H9 (cell line): Measurements from ENCODE around the gene DNAL1. TPM values are rescaled to one million over a fixed set of nuclear protein-coding genes. Genes with fewer than 3 reads are reported as not detected.

Experiments
- DNase-seq: peaks from one replicate; pipeline ENCODE4 v3.0.0-alpha.2; 2017
- H2AFZ ChIP-seq: one replicate; pipeline ENCODE4 v1.6.1; 2013; ENCODE audit warnings: mild to moderate bottlenecking, low read length, control low read depth, moderate library complexity
- H2AK5ac ChIP-seq: 2 replicates; pipeline ENCODE4 v1.6.1; 2013; ENCODE audit warnings: low read length, control low read depth, mixed read lengths; ENCODE audit not compliant: insufficient read length
- H2BK120ac ChIP-seq: one replicate; pipeline ENCODE4 v1.6.1; 2013; ENCODE audit warnings: low read depth, mild to moderate bottlenecking, low read length, control low read depth, inconsistent platforms; ENCODE audit not compliant: poor library complexity, severe bottlenecking
- H2BK12ac ChIP-seq: 2 replicates; pipeline ENCODE4 v1.6.1; 2013; ENCODE audit warnings: low read length, control low read depth, mixed read lengths, low read depth; ENCODE audit not compliant: insufficient read length
- H2BK15ac ChIP-seq: 2 replicates; pipeline ENCODE4 v1.6.1; 2013; ENCODE audit warnings: low read depth, low read length, control low read depth
- H2BK20ac ChIP-seq: one replicate; pipeline ENCODE4 v1.6.1; 2013; ENCODE audit warnings: low read depth, mild to moderate bottlenecking, low read length, control low read depth, inconsistent platforms; ENCODE audit not compliant: poor library complexity, severe bottlenecking
- H2BK5ac ChIP-seq: 2 replicates; pipeline ENCODE4 v1.6.1; 2013; ENCODE audit warnings: low read length, control low read depth, mixed read lengths; ENCODE audit not compliant: insufficient read length
- H3K14ac ChIP-seq: 2 replicates; pipeline ENCODE4 v1.6.1; 2013; ENCODE audit warnings: low read length, control low read depth; ENCODE audit not compliant: insufficient read depth
- H3K18ac ChIP-seq: 2 replicates; pipeline ENCODE4 v1.6.1; 2013; ENCODE audit warnings: low read depth, mild to moderate bottlenecking, mixed read lengths, low read length, control low read depth; ENCODE audit not compliant: insufficient read length
- H3K23ac ChIP-seq: 2 replicates; pipeline ENCODE4 v1.6.1; 2013; ENCODE audit warnings: low read length, control low read depth, mixed read lengths, low read depth; ENCODE audit not compliant: insufficient read length
- H3K23me2 ChIP-seq: 2 replicates; pipeline ENCODE4 v1.6.1; 2013; ENCODE audit warnings: low read depth, mild to moderate bottlenecking, mixed read lengths, low read length, control low read depth; ENCODE audit not compliant: insufficient read length, poor library complexity, severe bottlenecking
- H3K27ac ChIP-seq: 2 replicates; pipeline ENCODE4 v1.5.1; 2013; ENCODE audit warnings: low read length, control low read depth, mixed read lengths, low read depth; ENCODE audit not compliant: insufficient read length
- H3K27me3 ChIP-seq: 2 replicates; pipeline ENCODE4 v1.6.1; 2013; ENCODE audit warnings: low read length, control low read depth, inconsistent platforms; ENCODE audit not compliant: insufficient read depth
- H3K4ac ChIP-seq: 2 replicates; pipeline ENCODE4 v1.6.1; 2013; ENCODE audit warnings: low read depth, mild to moderate bottlenecking, control low read depth, inconsistent platforms, low read length, moderate library complexity
- H3K4me1 ChIP-seq: 2 replicates; pipeline ENCODE4 v1.6.1; 2013; ENCODE audit warnings: low read length, control low read depth, inconsistent platforms; ENCODE audit not compliant: insufficient read depth
- H3K4me2 ChIP-seq: 2 replicates; pipeline ENCODE4 v1.6.1; 2013; ENCODE audit warnings: low read length, control low read depth, mixed read lengths; ENCODE audit not compliant: insufficient read length, insufficient read depth
- H3K56ac ChIP-seq: 2 replicates; pipeline ENCODE4 v1.6.1; 2013; ENCODE audit warnings: low read depth, mild to moderate bottlenecking, mixed read lengths, low read length, control low read depth; ENCODE audit not compliant: insufficient read length
- H3K79me1 ChIP-seq: 2 replicates; pipeline ENCODE4 v1.6.1; 2013; ENCODE audit warnings: low read depth, mild to moderate bottlenecking, moderate library complexity, low read length, control low read depth, inconsistent platforms; ENCODE audit not compliant: insufficient read depth, poor library complexity, severe bottlenecking
- H3K79me2 ChIP-seq: 2 replicates; pipeline ENCODE4 v1.6.1; 2013; ENCODE audit warnings: low read length, control low read depth, inconsistent platforms; ENCODE audit not compliant: insufficient read depth
- H3K9ac ChIP-seq: 2 replicates; pipeline ENCODE4 v1.6.1; 2013; ENCODE audit warnings: low read length, control low read depth, mixed read lengths; ENCODE audit not compliant: insufficient read length; ENCODE audit errors: extremely low read depth
- H3K9me3 ChIP-seq: one replicate; pipeline ENCODE4 v1.6.1; 2013; ENCODE audit warnings: low read depth, low read length, inconsistent platforms; ENCODE audit not compliant: control insufficient read depth
- H3T11ph ChIP-seq: one replicate; pipeline ENCODE4 v1.6.1; 2013; ENCODE audit warnings: mild to moderate bottlenecking, low read length, control low read depth, inconsistent platforms
- H4K20me1 ChIP-seq: one replicate; pipeline ENCODE4 v1.6.1; 2013; ENCODE audit not compliant: control insufficient read depth, insufficient read length, insufficient read depth
- H4K5ac ChIP-seq: 2 replicates; pipeline ENCODE4 v1.6.1; 2013; ENCODE audit warnings: low read depth, mild to moderate bottlenecking, mixed read lengths, low read length, control low read depth; ENCODE audit not compliant: insufficient read length
- H4K8ac ChIP-seq: replicated peaks from 2 replicates; pipeline ENCODE4 v1.6.1; 2013; ENCODE audit warnings: low read length, control low read depth, mixed read lengths, low read depth; ENCODE audit not compliant: insufficient read length
- H4K91ac ChIP-seq: 2 replicates; pipeline ENCODE4 v1.6.1; 2013; ENCODE audit warnings: low read depth, mild to moderate bottlenecking, moderate library complexity, mixed read lengths, low read length, control low read depth; ENCODE audit not compliant: insufficient read length
- H3K27ac Mint-ChIP-seq, 3 experiments: 2 replicates in 2 of 3; 3 replicates in 1 of 3; pipeline ENCODE4 v1.8.0; 2020 to 2021; ENCODE audit warnings: mixed read lengths in 3 of 3, mild to moderate bottlenecking in 1 of 3, moderate library complexity in 1 of 3
- H3K27me3 Mint-ChIP-seq: 2 replicates; pipeline ENCODE4 v1.8.0; 2021; ENCODE audit warnings: low read depth, mild to moderate bottlenecking, moderate library complexity, mixed read lengths
- H3K36me3 Mint-ChIP-seq, 3 experiments: 2 replicates in 2 of 3; 3 replicates in 1 of 3; pipeline ENCODE4 v1.8.0; 2020 to 2021; ENCODE audit warnings: low read depth in 3 of 3, mixed read lengths in 3 of 3; ENCODE audit not compliant: insufficient read depth in 1 of 3
- H3K4me1 Mint-ChIP-seq, 2 experiments: 2 replicates each; pipeline ENCODE4 v1.8.0; 2020; ENCODE audit warnings: mixed read lengths in 2 of 2
- H3K4me3 Mint-ChIP-seq, 2 experiments: 2 replicates in 1 of 2; 3 replicates in 1 of 2; pipeline ENCODE4 v1.8.0; 2020 to 2021; ENCODE audit warnings: mild to moderate bottlenecking in 2 of 2, mixed read lengths in 2 of 2, moderate library complexity in 1 of 2
- H3K9me3 Mint-ChIP-seq, 2 experiments: 2 replicates in 1 of 2; 3 replicates in 1 of 2; pipeline ENCODE4 v1.8.0; 2020; ENCODE audit warnings: mild to moderate bottlenecking in 2 of 2, mixed read lengths in 2 of 2, moderate library complexity in 1 of 2
- CTCF ChIP-seq: fragments of 200-600 bp; sonication (generic); conservative IDR thresholded peaks from 3 replicates; pipeline ENCODE4 v1.8.0; 2021; ENCODE audit warnings: antibody characterized with exemption, mild to moderate bottlenecking
- WGBS: extraction: QIAGEN DNeasy Blood & Tissue Kit; methylation state at CpG from one replicate; pipeline ENCODE4 v1.1.7; 2013; ENCODE audit warnings: missing lambda C conversion rate, low lambda C conversion rate, mixed read lengths; ENCODE audit not compliant: insufficient read length; ENCODE audit errors: extremely low coverage; 5-methylcytosine and 5-hydroxymethylcytosine counted together
- total RNA-seq: library from RNA; stranded (reverse); gene quantifications from 2 replicates; pipeline ENCODE4 v1.2.1, GENCODE V29; 2021

Gene DNAL1
- total RNA-seq, 1 experiment from 2014 or later = 17.7 TPM

GRCh38 chr14:73637830-73638229, 7.0 kb upstream of the DNAL1 start:
- H2BK15ac ChIP-seq = no peak overlapping the region
- H3K79me1 ChIP-seq = no peaks in the 10 kb centered on the region
- H3K9me3 Mint-ChIP-seq = no peaks in the 10 kb centered on the region

More at GRCh38 chr14:73637830-73638229, 7.0 kb upstream of the DNAL1 start:
- no peak overlapping the region for H3K14ac ChIP-seq
- H3K27ac ChIP-seq = no peak overlapping the region
- H2BK12ac ChIP-seq = no peak overlapping the region
- H3K9me3 ChIP-seq = no peaks in the 10 kb centered on the region
- H3K18ac ChIP-seq = no peak overlapping the region
- Mint-ChIP-seq H3K4me3 (no peak overlapping the region), H3K36me3 (no peaks in the 10 kb centered on the region), H3K4me1 (peaks cover 4 to 7% of the 10 kb centered on the region in 2 experiments), H3K27me3 (no peaks in the 10 kb centered on the region), H3K27ac (peak overlapping the region in 1 of 3 experiments; percentile 44; a peak in 1 of 7 replicates)
- H3K23ac ChIP-seq = no peak overlapping the region
- H2AFZ ChIP-seq = no peak overlapping the region
- no peak overlapping the region for H2BK20ac ChIP-seq
- WGBS = no CpG with 5 or more reads among the region's 5 CpGs
- no peak overlapping the region for H2AK5ac ChIP-seq
- H2BK120ac ChIP-seq = no peak overlapping the region
- H3K4me2 ChIP-seq = no peak overlapping the region
- H3K4ac ChIP-seq = no peak overlapping the region
- H3K4me1 ChIP-seq = peaks cover 3% of the 10 kb centered on the region; the same call in 1 of the 2 replicates
- no peak overlapping the region for H4K5ac ChIP-seq
- H4K8ac ChIP-seq = no peak overlapping the region
- no peaks in the 10 kb centered on the region for H4K20me1 ChIP-seq
- no peak overlapping the region for H3T11ph ChIP-seq
- H3K79me2 ChIP-seq = no peaks in the 10 kb centered on the region
- no peaks in the 10 kb centered on the region for H3K27me3 ChIP-seq
- no peak for TF ChIP-seq CTCF
- DNase-seq = no peak
- peaks cover 14% of the 10 kb centered on the region for H3K23me2 ChIP-seq
- H2BK5ac ChIP-seq = no peak overlapping the region
- H3K9ac ChIP-seq = no peak overlapping the region
- no peak overlapping the region for H3K56ac ChIP-seq
- no peak overlapping the region for H4K91ac ChIP-seq
